Loucy (cell line): ENCODE results near the gene FAM193A.

Experiments used
- CTCF ChIP-seq: fragments of 200-600 bp; sonication (generic); conservative IDR thresholded peaks from 2 replicates; pipeline ENCODE4 v1.5.1; 2014; ENCODE audit warnings: mild to moderate bottlenecking, antibody characterized with exemption, low read length
- EZH2phosphoT487 ChIP-seq: fragments of 200-600 bp; IDR thresholded peaks from 2 replicates; pipeline ENCODE4 v1.6.1; 2018; ENCODE audit warnings: antibody characterized with exemption, mild to moderate bottlenecking, moderate library complexity, borderline replicate concordance

GRCh38 chr4:2489841-2490552 is 46.5 kb upstream of the FAM193A start:
- TF ChIP-seq CTCF: no peak
- no peak for TF ChIP-seq EZH2phosphoT487
